GM12873 (cell line): Measurements from ENCODE around the gene ARHGAP44.

ENCODE experiments used
- CTCF ChIP-seq: IDR thresholded peaks from 2 replicates; pipeline ENCODE4 v1.5.1; 2012; ENCODE audit warnings: low read depth, mild to moderate bottlenecking, moderate library complexity, low read length, control low read depth; ENCODE audit not compliant: insufficient read depth; ENCODE audit errors: missing control alignments

The ARHGAP44 gene

GRCh38 chr17:12814718-12815117 lies 25.4 kb downstream of the ARHGAP44 start:
- TF ChIP-seq CTCF, result no peak

GRCh38 chr17:12815642-12816141 lies 26.4 kb downstream of the ARHGAP44 start:
- no peak for TF ChIP-seq CTCF

GRCh38 chr17:12821376-12821940 lies 32.2 kb downstream of the ARHGAP44 start:
- no peak for TF ChIP-seq CTCF

- TF ChIP-seq CTCF, result no peak
Measured at GRCh38 chr17:12826431-12826830, 37.1 kb downstream of the ARHGAP44 start.

GRCh38 chr17:12830777-12831247 lies 41.5 kb downstream of the ARHGAP44 start:
- TF ChIP-seq CTCF, result no peak

GRCh38 chr17:12831839-12832238 lies 42.5 kb downstream of the ARHGAP44 start:
- TF ChIP-seq CTCF, result no peak

GRCh38 chr17:12839042-12839441 lies 49.7 kb downstream of the ARHGAP44 start:
- no peak for TF ChIP-seq CTCF
